T1000 (cell line): ENCODE data around the gene STAT4.

Experiments used
- DNase-seq: peaks from one replicate; lab custom pipeline; 2025; ENCODE audit warnings: mixed read lengths; lab: John Stamatoyannopoulos, UW

Gene STAT4

GRCh38 chr2:191150600-191151330, at the start of gene STAT4:
TSS of gene STAT4 (minus strand) at chr2:191150994. CDS start at chr2:191148203, 2,791 bp downstream.
- no peak for DNase-seq

GRCh38 chr2:191199929-191200512, 49.2 kb upstream of the STAT4 start:
- no peak for DNase-seq

- no peak for DNase-seq
Measured at GRCh38 chr2:191198271-191198670, 47.5 kb upstream of the STAT4 start.

- DNase-seq = no peak
Measured at GRCh38 chr2:191197096-191197495, 46.3 kb upstream of the STAT4 start.

GRCh38 chr2:191195021-191195420, 44.2 kb upstream of the STAT4 start:
- DNase-seq = no peak

GRCh38 chr2:191190861-191191552, 40.2 kb upstream of the STAT4 start:
- DNase-seq = no peak

GRCh38 chr2:191190435-191190834, 39.6 kb upstream of the STAT4 start:
- no peak for DNase-seq

- no peak for DNase-seq
Measured at GRCh38 chr2:191189112-191189635, 38.4 kb upstream of the STAT4 start.

- no peak for DNase-seq
Measured at GRCh38 chr2:191188550-191189093, 37.8 kb upstream of the STAT4 start.

- DNase-seq = no peak
Measured at GRCh38 chr2:191187105-191187829, 36.5 kb upstream of the STAT4 start.

- no peak for DNase-seq
Measured at GRCh38 chr2:191184457-191184856, 33.7 kb upstream of the STAT4 start.

- no peak for DNase-seq
Measured at GRCh38 chr2:191183516-191183915, 32.7 kb upstream of the STAT4 start.

GRCh38 chr2:191183081-191183480, 32.3 kb upstream of the STAT4 start:
- DNase-seq = no peak

- no peak for DNase-seq
Measured at GRCh38 chr2:191180713-191181112, 29.9 kb upstream of the STAT4 start.

- DNase-seq = no peak
Measured at GRCh38 chr2:191180276-191180675, 29.5 kb upstream of the STAT4 start.

GRCh38 chr2:191178806-191179514, 28.2 kb upstream of the STAT4 start:
- peak; percentile 54 for DNase-seq

GRCh38 chr2:191177751-191178736, 27.2 kb upstream of the STAT4 start:
- no peak for DNase-seq

- no peak for DNase-seq
Measured at GRCh38 chr2:191176801-191177438, 26.1 kb upstream of the STAT4 start.

GRCh38 chr2:191176305-191176704, 25.5 kb upstream of the STAT4 start:
- no peak for DNase-seq

- no peak for DNase-seq
Measured at GRCh38 chr2:191174442-191174841, 23.6 kb upstream of the STAT4 start.
